ENCODE measurements around the gene HDAC3.

Gene HDAC3

GRCh38 chr5:141662028-141662427 lies 25.4 kb upstream of the HDAC3 start:
- H3K4me3 ChIP-seq (ENCODE audit: low read depth, low read length): no peak overlapping the region

GRCh38 chr5:141657937-141658545 lies 21.4 kb upstream of the HDAC3 start:
- no peak overlapping the region for H3K4me3 ChIP-seq (ENCODE audit: low read depth, low read length)

GRCh38 chr5:141657404-141657803 lies 20.8 kb upstream of the HDAC3 start:
- no peak overlapping the region for H3K4me3 ChIP-seq (ENCODE audit: low read depth, low read length)

GRCh38 chr5:141656396-141656795 lies 19.7 kb upstream of the HDAC3 start:
- no peak overlapping the region for H3K4me3 ChIP-seq (ENCODE audit: low read depth, low read length)

GRCh38 chr5:141655020-141655419 lies 18.4 kb upstream of the HDAC3 start:
- no peak overlapping the region for H3K4me3 ChIP-seq (ENCODE audit: low read depth, low read length)

GRCh38 chr5:141654298-141654697 lies 17.6 kb upstream of the HDAC3 start:
- H3K4me3 ChIP-seq (ENCODE audit: low read depth, low read length): no peak overlapping the region

GRCh38 chr5:141651728-141652105 lies 15.1 kb upstream of the HDAC3 start:
- peak overlapping the region; percentile 18 for H3K4me3 ChIP-seq (ENCODE audit: low read depth, low read length)

GRCh38 chr5:141650851-141651727 lies 14.4 kb upstream of the HDAC3 start, which contains the start of gene FCHSD1:
FCHSD1 (minus strand) TSS chr5:141651418; CDS start chr5:141651368, 50 bp downstream.
- peak within 1 kb of the TSS; percentile 63 for H3K4me3 ChIP-seq (ENCODE audit: low read depth, low read length)

- H3K4me3 ChIP-seq (ENCODE audit: low read depth, low read length): no peak overlapping the region
Observed at GRCh38 chr5:141649972-141650371, 13.3 kb upstream of the HDAC3 start.

GRCh38 chr5:141649056-141649688 lies 12.5 kb upstream of the HDAC3 start:
- H3K4me3 ChIP-seq (ENCODE audit: low read depth, low read length): no peak overlapping the region

- no peak overlapping the region for H3K4me3 ChIP-seq (ENCODE audit: low read depth, low read length)
Observed at GRCh38 chr5:141647851-141648250, 11.2 kb upstream of the HDAC3 start.

- H3K4me3 ChIP-seq (ENCODE audit: low read depth, low read length): no peak overlapping the region
Observed at GRCh38 chr5:141647242-141647641, 10.6 kb upstream of the HDAC3 start.

- no peak overlapping the region for H3K4me3 ChIP-seq (ENCODE audit: low read depth, low read length)
Observed at GRCh38 chr5:141646026-141646425, 9.4 kb upstream of the HDAC3 start.

GRCh38 chr5:141641634-141642267 lies 5.1 kb upstream of the HDAC3 start:
- H3K4me3 ChIP-seq (ENCODE audit: low read depth, low read length): no peak overlapping the region

- no peak overlapping the region for H3K4me3 ChIP-seq (ENCODE audit: low read depth, low read length)
Observed at GRCh38 chr5:141640698-141641097, 4.0 kb upstream of the HDAC3 start.

GRCh38 chr5:141640051-141640415 lies 3.4 kb upstream of the HDAC3 start:
- H3K4me3 ChIP-seq (ENCODE audit: low read depth, low read length): no peak overlapping the region

GRCh38 chr5:141639357-141640050 lies 2.9 kb upstream of the HDAC3 start:
- H3K4me3 ChIP-seq (ENCODE audit: low read depth, low read length): no peak overlapping the region

- H3K4me3 ChIP-seq (ENCODE audit: low read depth, low read length): no peak overlapping the region
Observed at GRCh38 chr5:141638771-141639170, 2.1 kb upstream of the HDAC3 start.

- H3K4me3 ChIP-seq (ENCODE audit: low read depth, low read length): peak overlapping the region; percentile 91
Observed at GRCh38 chr5:141637767-141638419, 1.2 kb upstream of the HDAC3 start.

- peak overlapping the region; percentile 91 for H3K4me3 ChIP-seq (ENCODE audit: low read depth, low read length)
Observed at GRCh38 chr5:141637123-141637766, 596 bp upstream of the HDAC3 start.
